Subcutaneous abdominal adipose tissue (tissue), 5 donors: ENCODE data around the gene CRY2.

ENCODE experiments used
- H3K27ac ChIP-seq: one replicate; pipeline ENCODE4 v1.7.0; 2013; ENCODE audit warnings: low read depth, mild to moderate bottlenecking, inconsistent platforms, low read length, moderate library complexity
- H3K27me3 ChIP-seq, 5 donors: one replicate each; pipeline ENCODE4 v1.7.0; 2013; ENCODE audit warnings: low read length in 5 of 5, inconsistent platforms in 1 of 5; ENCODE audit not compliant: control insufficient read depth in 5 of 5, insufficient read depth in 4 of 5
- H3K36me3 ChIP-seq, 5 donors: one replicate each; pipeline ENCODE4 v1.7.0; 2013; ENCODE audit warnings: low read length in 5 of 5; ENCODE audit not compliant: control insufficient read depth in 5 of 5, insufficient read depth in 5 of 5
- H3K4me1 ChIP-seq, 5 donors: one replicate each; pipeline ENCODE4 v1.7.0; 2013; ENCODE audit warnings: low read length in 5 of 5, mild to moderate bottlenecking in 3 of 5, moderate library complexity in 1 of 5; ENCODE audit not compliant: control insufficient read depth in 5 of 5, insufficient read depth in 5 of 5
- H3K4me3 ChIP-seq, 5 donors: one replicate each; pipeline ENCODE4 v1.7.0; 2013; ENCODE audit warnings: low read length in 5 of 5, low read depth in 1 of 5
- H3K9ac ChIP-seq, 5 donors: one replicate each; pipeline ENCODE4 v1.7.0; 2013; ENCODE audit warnings: low read length in 5 of 5, mild to moderate bottlenecking in 4 of 5, moderate library complexity in 3 of 5
- H3K9me3 ChIP-seq, 5 donors: one replicate each; pipeline ENCODE4 v1.7.0; 2013; ENCODE audit warnings: low read length in 5 of 5; ENCODE audit not compliant: control insufficient read depth in 5 of 5
- donor health status: healthy.
- donor health status: healthy.
- donor health status: healthy.
- donor health status: healthy.
- donor health status: healthy.

The CRY2 gene

GRCh38 chr11:45871638-45872037 is 24.4 kb downstream of the CRY2 start:
- Histone ChIP-seq H3K27ac (no peak overlapping the region), H3K36me3 (peaks cover 16 to 100% (median 94%) of the 10 kb centered on the region in 5 donors), H3K4me1 (peaks cover 0 to 10% (median 0%) of the 10 kb centered on the region in 5 donors), H3K27me3 (no peaks in the 10 kb centered on the region), H3K9ac (no peak overlapping the region), H3K9me3 (no peaks in the 10 kb centered on the region), H3K4me3 (no peak overlapping the region)

- peaks cover 19 to 100% (median 94%) of the 10 kb centered on the region in 5 donors for H3K36me3 ChIP-seq
- no peaks in the 10 kb centered on the region for H3K27me3 ChIP-seq
- H3K4me1 ChIP-seq = peaks cover 0 to 10% (median 0%) of the 10 kb centered on the region in 5 donors
- peak overlapping the region; percentile 2 for H3K27ac ChIP-seq
- no peak overlapping the region for H3K4me3 ChIP-seq
- H3K9me3 ChIP-seq = no peaks in the 10 kb centered on the region
- H3K9ac ChIP-seq = no peak overlapping the region
Measured at GRCh38 chr11:45872651-45873356, 25.5 kb downstream of the CRY2 start.

- Histone ChIP-seq H3K27ac (no peak overlapping the region), H3K9me3 (no peaks in the 10 kb centered on the region), H3K4me1 (peaks cover 0 to 11% (median 5%) of the 10 kb centered on the region in 5 donors), H3K4me3 (no peak overlapping the region), H3K36me3 (peaks cover 36 to 97% (median 85%) of the 10 kb centered on the region in 5 donors), H3K27me3 (no peaks in the 10 kb centered on the region), H3K9ac (no peak overlapping the region)
Measured at GRCh38 chr11:45876401-45876800, 29.1 kb downstream of the CRY2 start.

- Histone ChIP-seq H3K9ac (no peak overlapping the region), H3K4me1 (peaks cover 0 to 11% (median 5%) of the 10 kb centered on the region in 5 donors), H3K36me3 (peaks cover 36 to 97% (median 85%) of the 10 kb centered on the region in 5 donors), H3K9me3 (no peaks in the 10 kb centered on the region), H3K4me3 (no peak overlapping the region), H3K27me3 (no peaks in the 10 kb centered on the region), H3K27ac (no peak overlapping the region)
Measured at GRCh38 chr11:45877221-45877620, 29.9 kb downstream of the CRY2 start.

- Histone ChIP-seq H3K27me3 (no peaks in the 10 kb centered on the region), H3K36me3 (peaks cover 36 to 97% (median 86%) of the 10 kb centered on the region in 5 donors), H3K9me3 (no peaks in the 10 kb centered on the region), H3K4me1 (peaks cover 0 to 11% (median 5%) of the 10 kb centered on the region in 5 donors), H3K27ac (no peak overlapping the region), H3K4me3 (no peak overlapping the region), H3K9ac (no peak overlapping the region)
Measured at GRCh38 chr11:45877845-45878244, 30.6 kb downstream of the CRY2 start.

- H3K27ac ChIP-seq = peak overlapping the region; percentile 61
- H3K4me3 ChIP-seq = no peak overlapping the region
- no peak overlapping the region for H3K9ac ChIP-seq
- no peaks in the 10 kb centered on the region for H3K27me3 ChIP-seq
- H3K9me3 ChIP-seq = no peaks in the 10 kb centered on the region
- peaks cover 0 to 15% (median 6%) of the 10 kb centered on the region in 5 donors for H3K4me1 ChIP-seq
- H3K36me3 ChIP-seq = peaks cover 30 to 82% (median 76%) of the 10 kb centered on the region in 5 donors
Measured at GRCh38 chr11:45879803-45880686, 32.8 kb downstream of the CRY2 start.

- no peak overlapping the region for H3K4me3 ChIP-seq
- peaks cover 24 to 73% (median 66%) of the 10 kb centered on the region in 5 donors for H3K36me3 ChIP-seq
- no peak overlapping the region for H3K9ac ChIP-seq
- H3K4me1 ChIP-seq = peaks cover 0 to 21% (median 10%) of the 10 kb centered on the region in 5 donors
- H3K27me3 ChIP-seq = no peaks in the 10 kb centered on the region
- no peaks in the 10 kb centered on the region for H3K9me3 ChIP-seq
- peak overlapping the region; percentile 61 for H3K27ac ChIP-seq
Measured at GRCh38 chr11:45880772-45881570, 33.7 kb downstream of the CRY2 start.

GRCh38 chr11:45881708-45882368 is 34.6 kb downstream of the CRY2 start:
- H3K27ac ChIP-seq = no peak overlapping the region
- H3K36me3 ChIP-seq = peaks cover 20 to 64% (median 58%) of the 10 kb centered on the region in 5 donors
- H3K9me3 ChIP-seq = no peaks in the 10 kb centered on the region
- H3K4me3 ChIP-seq = no peak overlapping the region
- H3K27me3 ChIP-seq = no peaks in the 10 kb centered on the region
- H3K9ac ChIP-seq = no peak overlapping the region
- H3K4me1 ChIP-seq = peaks cover 0 to 21% (median 11%) of the 10 kb centered on the region in 5 donors

- no peaks in the 10 kb centered on the region for H3K9me3 ChIP-seq
- peak overlapping the region in 4 of 5 donors; percentile 48 to 58 (median 52) for H3K4me3 ChIP-seq
- no peak overlapping the region for H3K9ac ChIP-seq
- no peaks in the 10 kb centered on the region for H3K27me3 ChIP-seq
- H3K27ac ChIP-seq = no peak overlapping the region
- H3K4me1 ChIP-seq = peaks cover 0 to 19% (median 11%) of the 10 kb centered on the region in 5 donors
- H3K36me3 ChIP-seq = peaks cover 4 to 39% (median 38%) of the 10 kb centered on the region in 5 donors
Measured at GRCh38 chr11:45884596-45885185, 37.4 kb downstream of the CRY2 start.
